ENCODE measurements around the gene PACSIN3.

Gene PACSIN3

GRCh38 chr11:47175746-47176327 lies 10.4 kb downstream of the PACSIN3 start:
- no peak for FAIRE-seq

DNA sequence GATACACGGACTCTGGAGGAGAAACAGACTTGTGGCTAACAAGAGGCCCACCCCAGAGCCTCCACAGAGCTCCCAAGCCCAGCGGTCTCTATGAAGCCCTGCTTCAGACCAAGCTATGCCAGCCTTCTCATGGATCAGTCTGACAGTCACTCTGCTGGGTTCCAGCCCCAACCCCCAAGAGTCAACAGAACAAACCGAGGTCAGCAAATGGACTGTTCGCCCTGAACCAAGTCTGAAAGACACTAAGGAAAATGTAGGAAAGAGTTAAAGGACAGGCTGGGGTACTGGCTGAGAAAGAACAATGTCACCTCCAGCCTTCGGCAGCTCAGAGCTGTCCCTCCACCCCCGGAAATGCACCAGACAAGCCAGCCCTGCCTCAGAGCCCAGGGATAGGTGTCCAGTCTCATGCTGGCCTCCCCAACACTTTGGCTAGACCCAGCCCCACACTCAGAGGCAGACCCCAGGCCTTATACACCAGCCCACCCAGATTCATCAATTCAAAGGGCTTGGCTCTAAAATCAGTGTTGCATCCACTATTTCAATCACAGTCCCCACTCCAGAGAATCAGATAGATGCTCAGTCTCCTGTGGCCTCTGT lies 13.4 kb downstream of the PACSIN3 start:
- FAIRE-seq, result no peak

DNA sequence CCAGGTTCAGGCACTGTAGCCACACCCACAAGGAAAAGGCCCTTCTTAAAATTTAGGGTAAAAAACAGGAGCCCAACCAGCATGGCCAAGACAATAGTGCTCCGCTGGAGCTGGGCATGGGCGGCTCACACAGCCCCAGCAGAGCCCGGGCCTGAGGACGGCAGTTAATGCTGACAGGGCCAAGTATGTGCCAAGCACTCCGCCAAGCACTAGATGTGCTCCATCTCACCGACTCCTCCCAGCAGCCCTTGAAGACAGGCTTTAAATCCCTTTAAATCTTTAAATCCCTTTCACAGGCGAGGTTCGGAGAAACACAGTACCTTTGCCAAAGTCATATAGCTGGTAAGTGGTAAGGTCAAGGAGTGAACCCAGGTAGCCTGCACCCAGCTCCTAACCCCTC lies 14.4 kb downstream of the PACSIN3 start:
- no peak for FAIRE-seq

GRCh38 chr11:47171061-47171838 lies 15.0 kb downstream of the PACSIN3 start:
- FAIRE-seq, result no peak

GRCh38 chr11:47166368-47166767 lies 19.9 kb downstream of the PACSIN3 start:
- no peak for FAIRE-seq

DNA sequence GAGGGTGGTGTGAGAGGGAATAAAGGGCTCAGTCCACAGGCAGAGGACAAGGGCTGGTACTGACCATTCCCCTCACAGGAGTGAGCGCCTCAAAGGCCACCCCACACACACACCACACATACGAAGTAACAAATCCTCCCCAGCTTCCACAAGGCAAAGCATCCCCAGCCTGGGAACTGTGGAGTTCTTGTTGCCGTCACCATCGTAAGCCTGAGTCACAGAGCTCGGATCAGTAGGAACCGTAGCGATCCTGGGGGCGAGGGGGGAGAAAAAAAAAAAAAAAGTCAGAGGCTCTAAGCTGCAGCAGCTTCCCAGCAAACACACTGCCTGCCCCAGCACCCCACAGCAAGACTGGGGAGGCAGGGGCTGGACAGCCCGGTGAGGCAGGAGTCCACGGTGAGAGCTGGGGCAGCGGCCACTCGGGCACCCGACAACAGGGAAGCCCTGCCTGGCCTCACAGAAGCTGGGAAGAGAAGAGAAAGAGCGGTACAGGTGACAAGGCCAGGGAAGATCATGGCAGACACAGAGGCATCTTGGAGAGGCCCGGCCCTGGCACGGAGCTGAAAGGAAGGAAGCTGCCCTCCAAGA lies 20.9 kb downstream of the PACSIN3 start:
- FAIRE-seq, result no peak

DNA sequence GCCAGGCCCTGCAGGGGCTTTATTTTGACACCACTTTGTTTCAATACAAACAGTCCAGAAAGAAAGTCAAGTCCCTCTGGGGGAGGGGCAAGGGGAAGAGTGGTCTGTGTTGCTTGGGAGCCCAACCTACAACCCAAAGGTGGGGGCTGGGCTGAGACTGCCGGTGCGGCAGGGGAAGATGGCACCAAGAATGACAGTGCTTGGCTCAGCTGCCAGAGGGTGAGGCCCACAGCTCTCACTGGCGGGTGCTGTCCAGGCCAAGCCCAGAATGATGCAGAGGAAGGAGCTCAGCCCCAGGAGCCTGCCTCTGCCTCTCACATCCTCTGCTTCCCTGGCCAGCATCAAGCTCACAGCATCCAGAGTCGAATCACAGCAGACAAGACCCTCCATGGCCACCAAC lies 21.9 kb downstream of the PACSIN3 start:
- FAIRE-seq, result no peak

DNA sequence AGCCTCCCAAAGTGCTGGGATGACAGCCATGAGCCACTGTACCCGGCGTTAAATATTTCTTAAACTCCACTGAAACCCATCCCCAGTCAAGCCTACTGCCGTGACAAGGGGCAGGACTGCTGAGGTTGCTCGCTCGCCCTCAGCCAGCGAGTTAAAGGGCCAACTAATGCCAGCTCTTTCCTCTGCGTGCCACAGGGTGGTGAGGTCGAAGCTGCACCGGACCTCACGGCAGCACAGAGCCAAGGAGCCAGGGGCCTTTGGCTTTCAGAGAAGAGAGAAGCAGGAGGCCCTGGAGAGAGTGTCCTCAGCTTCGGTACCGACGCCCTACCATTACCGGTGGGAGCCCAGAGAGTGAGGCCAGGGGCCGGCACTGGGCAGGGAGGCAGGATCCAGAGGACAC lies 22.3 kb downstream of the PACSIN3 start:
- no peak for FAIRE-seq

DNA sequence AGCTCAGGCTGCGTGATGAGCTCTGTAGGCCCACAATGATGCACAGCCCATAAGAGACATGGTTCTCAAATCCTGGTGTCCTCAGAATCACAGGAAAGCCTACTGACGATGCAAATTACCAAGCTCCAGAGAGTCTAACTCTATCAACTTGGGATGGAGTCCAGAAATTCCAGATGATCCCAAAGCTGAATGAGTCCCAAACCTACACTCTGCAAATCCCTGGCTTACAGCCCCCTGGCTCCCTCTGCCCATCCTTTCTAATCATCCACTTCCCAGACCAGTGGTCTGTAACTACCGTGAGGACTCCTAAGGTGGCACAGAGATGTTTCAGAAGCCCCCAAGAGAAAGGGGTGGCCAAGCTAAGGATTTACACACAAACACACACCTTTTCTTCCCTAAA lies 23.0 kb downstream of the PACSIN3 start:
- no peak for FAIRE-seq

GRCh38 chr11:47162426-47162825 lies 23.8 kb downstream of the PACSIN3 start:
- FAIRE-seq, result no peak

- no peak for FAIRE-seq
These were observed 24.3 kb downstream of the PACSIN3 start for GRCh38 chr11:47161890-47162289.

GRCh38 chr11:47161134-47161854 lies 24.9 kb downstream of the PACSIN3 start:
- no peak for FAIRE-seq

GRCh38 chr11:47160753-47161133 lies 25.5 kb downstream of the PACSIN3 start:
- no peak for FAIRE-seq

DNA sequence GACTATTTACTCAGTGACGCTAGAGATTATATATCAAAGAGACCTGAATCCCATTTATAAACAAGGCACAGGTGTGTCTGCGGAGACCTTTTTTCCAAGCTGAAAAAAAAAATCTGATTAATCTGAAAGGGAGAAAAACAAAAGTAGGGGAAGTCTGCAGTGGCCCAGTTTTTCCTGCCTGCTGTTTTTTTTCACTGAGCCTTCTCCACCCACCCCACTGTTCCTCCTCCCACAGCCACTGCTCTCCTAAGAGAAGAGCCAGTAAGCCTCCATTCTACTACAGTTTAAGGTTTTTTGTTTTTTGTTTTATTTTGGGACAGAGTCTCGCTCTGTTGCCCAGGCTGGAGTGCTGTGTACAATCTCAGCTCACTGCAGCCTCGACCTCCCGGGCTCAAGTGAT lies 28.0 kb downstream of the PACSIN3 start:
- no peak for FAIRE-seq

- no peak for FAIRE-seq
These were observed 28.4 kb downstream of the PACSIN3 start for GRCh38 chr11:47157805-47158204.

DNA sequence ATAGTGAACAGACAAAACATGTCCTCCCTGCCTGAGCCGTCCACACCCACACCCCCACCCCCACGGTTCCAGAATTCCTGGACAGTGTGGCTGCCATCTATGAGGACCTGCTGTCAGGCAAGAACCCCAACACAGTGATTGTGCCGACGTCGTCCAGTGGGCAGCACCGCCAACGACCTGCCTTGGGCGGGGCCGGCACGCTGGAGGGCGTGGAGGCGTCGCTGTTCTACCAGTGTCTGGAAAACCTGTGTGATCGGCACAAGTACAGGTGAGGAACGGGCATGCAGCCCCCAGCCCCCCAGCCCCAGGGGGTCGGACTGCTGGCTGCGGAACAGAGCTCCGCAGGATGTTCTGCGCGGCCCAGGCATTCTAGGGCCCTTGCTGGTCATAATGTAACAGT lies 29.3 kb downstream of the PACSIN3 start:
- FAIRE-seq, result no peak

DNA sequence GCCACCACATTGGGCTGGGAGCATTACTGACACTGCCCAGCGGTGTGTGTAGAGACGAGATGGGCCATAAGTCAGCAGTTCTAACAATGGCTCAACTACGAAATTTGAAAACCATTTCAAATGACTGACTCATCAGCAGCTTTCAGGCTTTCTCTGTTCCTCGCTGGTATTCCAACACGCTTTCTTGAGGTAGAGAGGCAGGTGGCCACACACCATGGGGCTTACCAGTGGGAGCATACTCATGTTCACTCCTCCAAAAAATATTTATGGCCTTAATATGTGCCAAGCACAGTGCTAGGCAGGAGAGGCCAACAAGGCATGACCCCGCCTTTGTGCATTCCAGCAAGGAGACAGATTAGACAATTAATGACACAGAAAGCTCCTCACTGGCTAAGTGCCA lies 29.9 kb downstream of the PACSIN3 start:
- FAIRE-seq, result no peak

DNA sequence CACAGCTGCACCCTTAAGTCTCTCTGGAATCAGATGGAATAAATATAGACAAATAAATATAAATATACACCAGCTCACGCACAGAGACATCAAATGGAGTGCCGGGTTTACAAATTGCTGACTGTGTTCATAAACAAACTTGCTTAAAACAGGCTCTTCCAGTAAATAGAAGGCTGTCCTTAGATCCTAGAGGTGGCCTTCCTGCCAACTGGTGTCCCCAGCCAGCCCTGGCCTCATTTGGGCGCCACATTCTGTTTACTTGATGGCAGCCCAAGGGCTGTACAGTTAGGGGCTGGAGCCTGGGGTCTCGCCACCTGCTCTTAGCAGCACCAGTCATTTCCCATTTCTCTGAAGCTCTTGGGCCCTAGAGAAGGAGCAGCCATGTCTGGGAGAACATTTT lies 30.4 kb downstream of the PACSIN3 start:
- FAIRE-seq, result no peak

DNA sequence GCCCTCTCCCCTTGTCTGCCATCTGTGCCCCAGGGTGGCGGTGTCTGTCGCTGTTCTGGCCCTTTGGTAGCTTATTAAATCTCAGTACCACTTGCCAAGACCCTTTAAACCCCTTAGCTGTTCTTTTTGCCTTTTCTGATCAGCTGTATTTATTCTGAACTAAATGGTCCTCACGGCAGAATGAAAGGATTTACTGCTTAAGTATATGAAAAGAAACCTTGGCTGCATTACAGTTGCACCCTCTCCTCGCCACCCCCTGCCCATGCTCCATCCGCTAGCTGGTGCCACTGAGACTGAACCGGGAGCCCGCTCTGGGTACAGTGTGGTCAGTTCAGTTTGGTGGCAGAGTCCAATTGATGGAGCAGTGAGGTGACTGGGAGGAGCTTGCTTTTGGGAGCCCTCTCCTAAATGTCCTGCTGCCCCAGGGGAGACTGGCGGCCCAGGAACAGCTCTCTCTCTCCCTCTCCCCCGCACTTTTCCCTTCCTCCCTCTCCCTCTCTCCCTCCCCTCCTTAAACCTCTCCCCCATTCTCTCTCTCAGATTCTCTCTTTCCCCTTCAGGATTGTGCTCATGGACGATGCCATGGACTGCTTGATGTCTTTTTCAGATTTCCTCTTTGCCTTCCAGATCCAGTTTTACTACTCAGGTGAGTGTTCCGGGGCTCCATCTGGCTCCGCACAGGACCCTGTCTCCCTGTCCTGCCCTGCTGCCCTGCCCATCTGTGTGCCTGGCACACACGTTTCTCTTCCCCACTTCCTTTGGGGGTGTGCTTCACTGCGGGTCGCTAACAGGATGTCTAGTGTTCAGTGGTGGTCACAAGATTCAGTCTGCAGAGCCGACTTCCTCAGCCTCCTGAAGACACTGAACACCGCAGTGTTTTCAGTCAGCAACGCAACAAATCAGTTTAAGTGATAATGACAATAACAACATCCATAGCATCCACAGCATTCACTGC lies 31.3 kb downstream of the PACSIN3 start:
- FAIRE-seq, result no peak

DNA sequence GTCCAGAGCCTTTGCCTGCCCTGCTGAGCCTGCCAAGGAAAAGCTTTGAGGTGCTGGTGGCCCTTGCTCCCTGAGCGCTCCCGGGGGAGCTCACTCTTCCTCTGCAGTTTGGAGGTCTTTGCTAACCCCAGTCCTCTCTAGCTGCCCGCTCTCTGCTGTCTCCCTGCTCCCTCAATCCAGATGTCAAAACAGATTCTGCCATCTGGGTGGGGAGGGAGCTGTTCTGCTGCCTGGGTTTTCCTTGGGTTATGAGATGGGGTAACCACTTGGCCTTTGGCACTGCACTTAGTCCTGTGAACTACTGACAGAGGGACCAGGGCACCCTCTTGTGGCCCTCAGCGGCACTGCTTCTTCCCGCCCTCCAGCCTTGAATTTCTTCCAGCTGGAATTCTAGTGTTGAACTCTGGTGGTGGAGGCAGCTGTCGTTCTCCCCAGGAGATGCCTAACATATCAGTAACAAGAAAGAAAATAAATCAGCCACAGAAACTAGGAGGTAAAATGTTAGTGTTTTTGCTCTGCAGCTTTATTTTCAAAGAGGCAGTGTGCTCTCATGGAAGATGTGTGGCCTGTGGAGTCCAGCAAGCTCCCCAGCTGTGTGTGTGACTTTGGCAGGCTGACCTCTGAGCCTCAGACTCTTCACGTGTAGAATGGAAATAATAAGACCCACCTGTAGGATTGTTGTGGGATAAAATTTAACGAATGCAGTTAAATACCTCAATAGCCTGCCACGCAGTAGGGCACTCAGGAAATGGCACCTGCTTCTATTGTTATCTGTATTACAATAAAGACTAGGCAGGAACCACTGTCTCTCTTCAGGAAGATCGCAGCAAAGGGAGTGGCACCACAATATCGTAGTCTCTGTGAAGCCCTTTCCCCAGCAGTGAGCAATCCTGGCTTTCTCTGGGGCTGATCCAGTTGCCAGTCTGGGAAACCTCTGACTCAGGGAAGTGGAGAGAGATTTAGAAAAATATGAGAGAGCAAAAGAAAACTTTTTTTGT lies 33.0 kb downstream of the PACSIN3 start:
- peak; percentile 40 for FAIRE-seq
